Endothelial cell of umbilical vein (primary cell): ENCODE measurements around the gene WDR36. TPM values are rescaled to one million over a fixed set of nuclear protein-coding genes. Genes with fewer than 3 reads are reported as not detected.

Source experiments
- BruUV-seq: library from RNA; stranded (reverse); fragments of 400-500 nt; replicated peaks from 2 replicates; lab custom pipeline; 2021; lab: Mats Ljungman, UMichigan
- CTCF ChIA-PET: fragments of 300-600, 350-600 bp; sonication (Branson Sonifier 250); formaldehyde crosslinking; loops from one replicate; lab custom pipeline; 2021; ENCODE audit warnings: antibody characterized with exemption, inconsistent platforms; lab: Charles Lee
- POLR2A ChIA-PET: fragments of 300-600, 350-600 bp; sonication (Branson Sonifier 250); formaldehyde crosslinking; loops from one replicate; lab custom pipeline; 2021; ENCODE audit warnings: antibody characterized with exemption, inconsistent platforms; lab: Charles Lee
- DNase-seq: peaks from one replicate; pipeline ENCODE4 v3.0.0-alpha.2; 2011; ENCODE audit warnings: low read depth, low spot score
- FAIRE-seq: peaks from 2 replicates; lab custom pipeline; 2011; peaks lifted over from hg19 to GRCh38; lab: Jason Lieb, UNC
- H2AFZ ChIP-seq: 2 replicates; pipeline ENCODE4 v1.6.0; 2012; ENCODE audit warnings: low read depth, low read length, control low read depth, inconsistent platforms
- H3K27ac ChIP-seq: 2 replicates; pipeline ENCODE4 v1.5.1; 2011; ENCODE audit warnings: low read depth, mild to moderate bottlenecking, control low read depth, low read length, moderate library complexity; ENCODE audit not compliant: insufficient read depth
- H3K27me3 ChIP-seq, 2 experiments: 2 replicates each; pipeline versions ENCODE4 v1.6.0 to v1.6.1; 2011; ENCODE audit warnings: low read length in 2 of 2, mixed read lengths in 1 of 2; ENCODE audit not compliant: control insufficient read depth in 2 of 2, insufficient read depth in 2 of 2
- H3K36me3 ChIP-seq, 2 experiments: 2 replicates in 1 of 2; 3 replicates in 1 of 2; pipeline ENCODE4 v1.5.1; 2011; ENCODE audit warnings: low read length in 2 of 2, mild to moderate bottlenecking in 1 of 2, moderate library complexity in 1 of 2; ENCODE audit not compliant: control insufficient read depth in 2 of 2, insufficient read depth in 2 of 2; ENCODE audit errors: extremely low read depth in 1 of 2
- H3K4me1 ChIP-seq: 3 replicates; pipeline ENCODE4 v1.5.1; 2011; ENCODE audit warnings: mild to moderate bottlenecking, low read length; ENCODE audit not compliant: control insufficient read depth, insufficient read depth; ENCODE audit errors: extremely low read depth
- H3K4me2 ChIP-seq: 2 replicates; pipeline ENCODE4 v1.6.1; 2011; ENCODE audit warnings: low read length, control low read depth, mixed read lengths; ENCODE audit not compliant: insufficient read depth
- H3K4me3 ChIP-seq, 3 experiments: fragments of 200-600 bp in 1 of 3; sonication (generic), shearing (Covaris generic) in 1 of 3; replicated peaks in 1 of 3; 2 replicates each; pipeline ENCODE4 v1.5.1; 2011 to 2016; ENCODE audit warnings: control low read depth in 3 of 3, low read length in 3 of 3, mild to moderate bottlenecking in 2 of 3, inconsistent platforms in 1 of 3, low read depth in 1 of 3, moderate library complexity in 1 of 3; ENCODE audit not compliant: insufficient read depth in 1 of 3
- H3K79me2 ChIP-seq: 2 replicates; pipeline ENCODE4 v1.6.0; 2012; ENCODE audit warnings: low read length, inconsistent platforms; ENCODE audit not compliant: control insufficient read depth, insufficient read depth
- H3K9ac ChIP-seq: replicated peaks from 2 replicates; pipeline ENCODE3; 2011; ENCODE audit warnings: low read length, control low read depth; ENCODE audit not compliant: insufficient read depth; ENCODE audit errors: extremely low read depth
- H3K9me1 ChIP-seq: replicated peaks from 3 replicates; pipeline ENCODE4 v1.6.0; 2011; ENCODE audit warnings: mild to moderate bottlenecking, low read length; ENCODE audit not compliant: control insufficient read depth, insufficient read depth; ENCODE audit errors: extremely low read depth
- H3K9me3 ChIP-seq: replicated peaks from 2 replicates; pipeline ENCODE4 v1.5.1; 2012; ENCODE audit warnings: low read length, inconsistent platforms; ENCODE audit not compliant: control insufficient read depth, insufficient read depth
- H4K20me1 ChIP-seq: replicated peaks from 2 replicates; pipeline ENCODE3; 2011; ENCODE audit warnings: mild to moderate bottlenecking, low read length; ENCODE audit not compliant: control insufficient read depth, insufficient read depth; ENCODE audit errors: extremely low read depth
- EZH2 ChIP-seq: IDR thresholded peaks from 2 replicates; pipeline ENCODE4 v1.6.1; 2012; ENCODE audit warnings: borderline replicate concordance, low read depth, mild to moderate bottlenecking, moderate library complexity, low read length, inconsistent platforms; ENCODE audit not compliant: severe bottlenecking
- FOS ChIP-seq: IDR thresholded peaks from 2 replicates; pipeline ENCODE4 v1.6.1; 2011; ENCODE audit warnings: mild to moderate bottlenecking, low read length, moderate library complexity, borderline replicate concordance; ENCODE audit not compliant: insufficient read depth
- MAX ChIP-seq: IDR thresholded peaks from 2 replicates; pipeline ENCODE4 v1.6.1; 2011; ENCODE audit not compliant: insufficient read depth, insufficient read length
- MYC ChIP-seq: IDR thresholded peaks from one replicate; pipeline ENCODE4 v1.6.1; 2011; ENCODE audit warnings: mild to moderate bottlenecking, low read depth, low read length
- POLR2A ChIP-seq: IDR thresholded peaks from 2 replicates; pipeline ENCODE4 v1.6.1; 2012; ENCODE audit warnings: low read depth, mild to moderate bottlenecking, control low read depth, low read length
- POLR2AphosphoS5 ChIP-seq: IDR thresholded peaks from 2 replicates; pipeline ENCODE4 v1.6.1; 2012; ENCODE audit warnings: low read depth, mild to moderate bottlenecking, control low read depth, low read length, moderate library complexity; ENCODE audit not compliant: insufficient read depth
- dilution Hi-C: fragments of 300-500 bp; cut with MboI; formaldehyde crosslinking; loops from one replicate; pipeline ENCODE4 v1.15.0; 2019; ENCODE audit warnings: low sequenced_read_pairs; ENCODE audit not compliant: extremely low pct_ligation_motif_present
- intact Hi-C: fragments of 100-400 bp; cut with micrococcal nuclease; formaldehyde crosslinking; loops from one replicate; pipeline ENCODE4 v1.10.0; 2022
- polyA plus RNA-seq, 4 experiments: library from polyadenylated mRNA; depleted of rRNA in 3 of 4; stranded (reverse) in 3 of 4; unstranded in 1 of 4; fragments of >200 nt; gene quantifications; 2 replicates each; pipeline versions ENCODE4 v1.2.1 to v1.2.3, GENCODE V29; 2011 to 2012; ENCODE audit warnings: missing spikeins in 1 of 4
- total RNA-seq: library from RNA; stranded (reverse); gene quantifications from 2 replicates; pipeline ENCODE4 v1.2.3, GENCODE V29; 2021

The WDR36 gene
- total and polyA plus RNA-seq, 2 donors (not counting 3 experiments of a cell fraction or from before 2014, with no cell fraction given), result 10.6 to 30.2 TPM

- ChIA-PET CTCF (interaction anchor here (1.0 kb wide), 1 partner anchor 15 kb away, joined by 3 read pairs; no protein-coding TSS in a partner anchor), POLR2A (no interaction called here)
- DNase-seq (no peak), FAIRE-seq (no peak)
- peaks cover 3% of the 10 kb centered on the region for H4K20me1 ChIP-seq
- H3K9ac ChIP-seq, result no peak overlapping the region
- H3K27ac ChIP-seq, result no peak overlapping the region
- H3K9me1 ChIP-seq, result no peaks in the 10 kb centered on the region
- H2AFZ ChIP-seq, result no peak overlapping the region
- intact Hi-C loops, result no loop called here
- no peak for TF ChIP-seq EZH2
- TF ChIP-seq FOS, result no peak
- TF ChIP-seq POLR2AphosphoS5, result no peak
- dilution Hi-C loops, result no loop called here
- peaks cover 1 to 24% of the 10 kb centered on the region in 2 experiments for H3K36me3 ChIP-seq
- no peaks in the 10 kb centered on the region for H3K9me3 ChIP-seq
- H3K4me3 ChIP-seq, result no peak overlapping the region
- no peaks in the 10 kb centered on the region for H3K4me1 ChIP-seq
- no TSS peak for BruUV-seq
- H3K27me3 ChIP-seq, result no peaks in the 10 kb centered on the region
- no peak overlapping the region for H3K4me2 ChIP-seq
- no peaks in the 10 kb centered on the region for H3K79me2 ChIP-seq
Observed at GRCh38 chr5:111117136-111117535, 25.0 kb downstream of the WDR36 start.

- H3K4me2 ChIP-seq, result no peak overlapping the region
- POLR2A ChIA-PET, result no interaction called here
- CTCF ChIA-PET, result interaction anchor here (1.2 kb wide), 1 partner anchor 12 kb away, joined by 3 read pairs; no protein-coding TSS in a partner anchor
- peaks cover 3% of the 10 kb centered on the region for H4K20me1 ChIP-seq
- no peak for TF ChIP-seq FOS
- no peak for TF ChIP-seq POLR2A
- TF ChIP-seq MYC, result no peak
- TF ChIP-seq MAX, result no peak
- H3K36me3 ChIP-seq, result peaks cover 1 to 27% of the 10 kb centered on the region in 2 experiments
- no peaks in the 10 kb centered on the region for H3K4me1 ChIP-seq
- DNase-seq, result no peak
- no peak overlapping the region for H2AFZ ChIP-seq
- intact Hi-C loops (no loop called here), dilution Hi-C loops (no loop called here)
- no peak for FAIRE-seq
- BruUV-seq, result no TSS peak
- no peak overlapping the region for H3K9ac ChIP-seq
- H3K9me3 ChIP-seq, result no peaks in the 10 kb centered on the region
- no peak overlapping the region for H3K4me3 ChIP-seq
- H3K27me3 ChIP-seq, result no peaks in the 10 kb centered on the region
- no peaks in the 10 kb centered on the region for H3K9me1 ChIP-seq
- H3K27ac ChIP-seq, result no peak overlapping the region
- no peaks in the 10 kb centered on the region for H3K79me2 ChIP-seq
Observed at GRCh38 chr5:111119221-111119620, 27.1 kb downstream of the WDR36 start.
